ENCODE measurements around the gene SLC16A11. TPM values are rescaled to one million over a fixed set of nuclear protein-coding genes. Genes with fewer than 3 reads are reported as not detected.

The SLC16A11 gene
- polyA plus RNA-seq, 1 donor (not counting 4 experiments of a cell fraction or from before 2014, with no cell fraction given), result not detected

DNA sequence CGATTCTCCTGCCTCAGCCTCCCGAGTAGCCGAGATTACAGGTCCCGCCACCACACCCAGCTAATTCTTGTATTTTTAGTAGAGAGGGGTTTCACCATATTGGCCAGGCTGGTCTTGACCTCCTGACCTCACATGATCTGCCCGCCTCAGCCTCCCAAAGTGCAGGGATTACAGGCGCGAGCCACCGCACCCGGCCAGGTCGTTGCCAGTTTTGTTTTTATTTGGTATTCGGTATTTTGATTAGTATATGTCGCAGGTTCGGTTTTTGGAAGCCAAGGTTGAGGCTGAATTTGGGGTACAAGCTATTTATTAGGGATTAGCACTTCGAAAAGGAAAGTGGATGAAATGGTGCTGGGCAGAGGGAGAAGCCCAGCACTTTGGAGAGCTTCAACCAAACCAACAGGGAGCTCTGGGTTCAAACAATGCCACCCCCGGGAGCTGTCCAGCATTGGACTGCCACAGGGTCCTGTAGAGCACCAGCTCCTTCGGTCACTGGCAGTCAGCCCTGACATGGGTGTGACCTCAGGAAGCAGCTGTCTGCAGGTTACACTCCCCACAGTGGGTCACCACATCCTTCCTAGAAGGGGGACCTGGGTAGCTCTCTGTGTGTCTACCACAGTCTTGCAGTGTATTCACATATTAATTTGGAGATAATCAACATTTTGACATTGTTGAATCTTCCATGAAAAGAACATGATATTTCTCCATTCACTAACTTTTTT is 37.6 kb upstream of the SLC16A11 start:
- Histone ChIP-seq H3K79me2 (ENCODE audit: control insufficient read depth, insufficient read depth, low read length) (no peaks in the 10 kb centered on the region), H3K4me2 (ENCODE audit: control insufficient read depth, extremely low read depth, insufficient read depth, low read depth, low read length) (no peak overlapping the region), H2AFZ (ENCODE audit: control insufficient read depth, low read length) (no peak overlapping the region), H3K27ac (ENCODE audit: control insufficient read depth, insufficient read depth, low read length) (no peak overlapping the region), H3K4me3 (ENCODE audit: control insufficient read depth in 2 of 3, extremely low read depth in 1 of 3, insufficient read depth in 2 of 3, low read depth in 1 of 3, low read length in 3 of 3) (no peak overlapping the region), H4K20me1 (ENCODE audit: control insufficient read depth, extremely low read depth, insufficient read depth, low read length) (no peaks in the 10 kb centered on the region), H3K9me1 (ENCODE audit: control insufficient read depth, extremely low read depth, insufficient read depth, low read length) (no peaks in the 10 kb centered on the region), H3K27me3 (ENCODE audit: control insufficient read depth, extremely low read depth, insufficient read depth, low read length) (peaks cover 7% of the 10 kb centered on the region), H3K9me3 (ENCODE audit: control insufficient read depth, low read depth, low read length) (no peaks in the 10 kb centered on the region), H3K36me3 (ENCODE audit: control insufficient read depth in 2 of 2, extremely low read depth in 1 of 2, insufficient read depth in 2 of 2, low read length in 2 of 2) (no peaks in the 10 kb centered on the region), H3K9ac (ENCODE audit: control insufficient read depth, extremely low read depth, insufficient read depth, low read length) (no peak overlapping the region), H3K4me1 (ENCODE audit: control insufficient read depth, extremely low read depth, insufficient read depth, low read length) (no peaks in the 10 kb centered on the region)
- FAIRE-seq, result no peak
- dilution Hi-C loops (cut with MboI; ENCODE audit: extremely low pct_ligation_motif_present, low sequenced_read_pairs), result no loop called here
- no peak for DNase-seq (ENCODE audit: low read depth, low spot score)
- TF ChIP-seq, protein P1, sequence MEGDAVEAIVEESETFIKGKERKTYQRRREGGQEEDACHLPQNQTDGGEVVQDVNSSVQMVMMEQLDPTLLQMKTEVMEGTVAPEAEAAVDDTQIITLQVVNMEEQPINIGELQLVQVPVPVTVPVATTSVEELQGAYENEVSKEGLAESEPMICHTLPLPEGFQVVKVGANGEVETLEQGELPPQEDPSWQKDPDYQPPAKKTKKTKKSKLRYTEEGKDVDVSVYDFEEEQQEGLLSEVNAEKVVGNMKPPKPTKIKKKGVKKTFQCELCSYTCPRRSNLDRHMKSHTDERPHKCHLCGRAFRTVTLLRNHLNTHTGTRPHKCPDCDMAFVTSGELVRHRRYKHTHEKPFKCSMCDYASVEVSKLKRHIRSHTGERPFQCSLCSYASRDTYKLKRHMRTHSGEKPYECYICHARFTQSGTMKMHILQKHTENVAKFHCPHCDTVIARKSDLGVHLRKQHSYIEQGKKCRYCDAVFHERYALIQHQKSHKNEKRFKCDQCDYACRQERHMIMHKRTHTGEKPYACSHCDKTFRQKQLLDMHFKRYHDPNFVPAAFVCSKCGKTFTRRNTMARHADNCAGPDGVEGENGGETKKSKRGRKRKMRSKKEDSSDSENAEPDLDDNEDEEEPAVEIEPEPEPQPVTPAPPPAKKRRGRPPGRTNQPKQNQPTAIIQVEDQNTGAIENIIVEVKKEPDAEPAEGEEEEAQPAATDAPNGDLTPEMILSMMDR (optimal IDR thresholded peaks at IDR 0.05 in 1 of 3, IDR thresholded peaks at IDR 0.05 in 1 of 3, conservative IDR thresholded peaks at IDR 0.05 in 1 of 3; ENCODE audit: extremely low read depth in 1 of 3, insufficient read depth in 2 of 3, low read length in 3 of 3), result no peak
- TF ChIP-seq EZH2 (IDR thresholded peaks at IDR 0.05; ENCODE audit: low read length), result no peak

DNA sequence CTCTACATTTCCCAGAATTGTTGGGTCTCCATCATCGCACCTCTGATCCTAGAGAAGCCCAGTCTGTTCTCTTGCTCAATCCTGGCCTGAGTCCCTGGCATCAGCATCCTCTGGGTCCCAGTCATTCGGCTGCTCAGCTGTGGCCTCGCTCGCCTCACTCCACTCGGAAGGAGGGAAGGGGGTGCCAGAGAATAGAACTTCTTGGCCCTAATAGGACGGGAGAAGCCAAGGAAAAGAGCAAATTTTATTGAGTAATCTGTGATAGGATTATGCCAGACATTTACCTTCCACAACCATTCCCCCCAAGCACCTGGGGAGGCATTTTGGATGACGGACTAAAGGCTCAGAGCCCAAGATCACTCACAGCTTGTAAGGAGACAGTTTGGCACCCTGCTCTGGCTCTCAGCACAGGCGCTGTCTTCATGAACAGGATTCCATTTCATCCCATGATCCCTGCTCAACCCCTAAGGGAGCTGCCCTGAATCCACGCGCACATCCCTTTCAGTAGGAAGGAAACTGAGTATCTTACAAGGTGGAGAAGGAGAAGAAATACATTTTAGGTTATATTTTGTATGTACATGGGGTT is 36.7 kb upstream of the SLC16A11 start:
- H3K27me3 ChIP-seq (ENCODE audit: control insufficient read depth, extremely low read depth, insufficient read depth, low read length), result peaks cover 7% of the 10 kb centered on the region
- H3K4me2 ChIP-seq (ENCODE audit: control insufficient read depth, extremely low read depth, insufficient read depth, low read depth, low read length), result no peak overlapping the region
- H4K20me1 ChIP-seq (ENCODE audit: control insufficient read depth, extremely low read depth, insufficient read depth, low read length), result no peaks in the 10 kb centered on the region
- TF ChIP-seq, protein P1 (optimal IDR thresholded peaks at IDR 0.05 in 1 of 3, IDR thresholded peaks at IDR 0.05 in 1 of 3, conservative IDR thresholded peaks at IDR 0.05 in 1 of 3; ENCODE audit: extremely low read depth in 1 of 3, insufficient read depth in 2 of 3, low read length in 3 of 3), result no peak
- no peak for TF ChIP-seq EZH2 (IDR thresholded peaks at IDR 0.05; ENCODE audit: low read length)
- H3K79me2 ChIP-seq (ENCODE audit: control insufficient read depth, insufficient read depth, low read length), result no peaks in the 10 kb centered on the region
- no peaks in the 10 kb centered on the region for H3K36me3 ChIP-seq (ENCODE audit: control insufficient read depth in 2 of 2, extremely low read depth in 1 of 2, insufficient read depth in 2 of 2, low read length in 2 of 2)
- no peak overlapping the region for H3K4me3 ChIP-seq (ENCODE audit: control insufficient read depth in 2 of 3, extremely low read depth in 1 of 3, insufficient read depth in 2 of 3, low read depth in 1 of 3, low read length in 3 of 3)
- H3K27ac ChIP-seq (ENCODE audit: control insufficient read depth, insufficient read depth, low read length), result no peak overlapping the region
- no peaks in the 10 kb centered on the region for H3K4me1 ChIP-seq (ENCODE audit: control insufficient read depth, extremely low read depth, insufficient read depth, low read length)
- FAIRE-seq (no peak), DNase-seq (ENCODE audit: low read depth, low spot score) (no peak)
- no peak overlapping the region for H2AFZ ChIP-seq (ENCODE audit: control insufficient read depth, low read length)
- dilution Hi-C loops (cut with MboI; ENCODE audit: extremely low pct_ligation_motif_present, low sequenced_read_pairs), result no loop called here
- no peaks in the 10 kb centered on the region for H3K9me3 ChIP-seq (ENCODE audit: control insufficient read depth, low read depth, low read length)
- H3K9ac ChIP-seq (ENCODE audit: control insufficient read depth, extremely low read depth, insufficient read depth, low read length), result no peak overlapping the region
- H3K9me1 ChIP-seq (ENCODE audit: control insufficient read depth, extremely low read depth, insufficient read depth, low read length), result no peaks in the 10 kb centered on the region

Data from keratinocyte (primary cell).